GM23338 (cell line): ENCODE results near the gene PELI1. TPM values are rescaled to one million over a fixed set of nuclear protein-coding genes. Genes with fewer than 3 reads are reported as not detected.

Source experiments
- ATAC-seq: fragments of 200-7000 bp; cut with Tn5 transposase; 3 replicates; pipeline ENCODE4 v1.9.1; 2020
- DNase-seq: peaks from one replicate; pipeline ENCODE4 v3.0.0-alpha.2; 2015; ENCODE audit warnings: low spot score
- H2AFZ ChIP-seq: fragments of 200-600 bp; sonication (generic); 2 replicates; pipeline ENCODE4 v1.8.0; 2016; ENCODE audit warnings: antibody characterized with exemption, mild to moderate bottlenecking, moderate library complexity
- H3F3A ChIP-seq: fragments of 200-600 bp; sonication (generic); replicated peaks from 2 replicates; pipeline ENCODE4 v1.8.0; 2017; ENCODE audit warnings: antibody characterized with exemption, mixed run types, low read depth
- H3K27ac ChIP-seq: fragments of 200-600 bp; sonication (generic); 2 replicates; pipeline ENCODE4 v1.6.1; 2016; ENCODE audit warnings: low read depth
- H3K27me3 ChIP-seq: fragments of 200-600 bp; sonication (generic); 2 replicates; pipeline ENCODE4 v1.8.0; 2016; ENCODE audit warnings: mild to moderate bottlenecking, mixed run types, moderate library complexity; ENCODE audit not compliant: insufficient read depth
- H3K36me3 ChIP-seq: fragments of 200-600 bp; sonication (generic); 2 replicates; pipeline ENCODE4 v1.8.0; 2016; ENCODE audit warnings: mild to moderate bottlenecking; ENCODE audit not compliant: insufficient read depth
- H3K4me1 ChIP-seq: fragments of 200-600 bp; sonication (generic); 2 replicates; pipeline ENCODE4 v1.8.0; 2016; ENCODE audit warnings: mild to moderate bottlenecking, moderate library complexity; ENCODE audit not compliant: insufficient read depth
- H3K4me2 ChIP-seq: fragments of 200-600 bp; sonication (generic); 2 replicates; pipeline ENCODE4 v1.7.1; 2017; ENCODE audit warnings: mixed run types
- H3K4me3 ChIP-seq: fragments of 200-600 bp; sonication (generic); 2 replicates; pipeline ENCODE4 v1.6.1; 2016; ENCODE audit warnings: mixed run types
- H3K79me2 ChIP-seq: fragments of 200-600 bp; sonication (generic); replicated peaks from 2 replicates; pipeline ENCODE4 v1.8.0; 2017; ENCODE audit warnings: mild to moderate bottlenecking; ENCODE audit not compliant: insufficient read depth
- H3K9me2 ChIP-seq: fragments of 200-600 bp; sonication (generic); 2 replicates; pipeline ENCODE4 v1.8.0; 2017; ENCODE audit not compliant: insufficient read depth
- H4K20me1 ChIP-seq: fragments of 200-600 bp; sonication (generic); replicated peaks from 2 replicates; pipeline ENCODE4 v1.8.0; 2017; ENCODE audit warnings: mild to moderate bottlenecking; ENCODE audit not compliant: insufficient read depth
- H3K27ac Mint-ChIP-seq: 2 replicates; pipeline ENCODE4 v1.8.0; 2020; ENCODE audit warnings: inconsistent platforms, mild to moderate bottlenecking, moderate library complexity, mixed read lengths
- H3K27me3 Mint-ChIP-seq: 3 replicates; pipeline ENCODE4 v1.8.0; 2022; ENCODE audit warnings: low read depth, mild to moderate bottlenecking, moderate library complexity, mixed read lengths, inconsistent platforms; ENCODE audit not compliant: insufficient read depth, poor library complexity
- H3K36me3 Mint-ChIP-seq: 3 replicates; pipeline ENCODE4 v1.8.0; 2021; ENCODE audit warnings: low read depth, mild to moderate bottlenecking, inconsistent platforms, moderate library complexity, mixed read lengths
- H3K4me1 Mint-ChIP-seq: 3 replicates; pipeline ENCODE4 v1.8.0; 2020; ENCODE audit warnings: mild to moderate bottlenecking, inconsistent platforms, mixed read lengths
- H3K4me3 Mint-ChIP-seq: 3 replicates; pipeline ENCODE4 v1.8.0; 2021; ENCODE audit warnings: moderate library complexity, mild to moderate bottlenecking, inconsistent platforms, mixed read lengths
- H3K9me3 Mint-ChIP-seq: 3 replicates; pipeline ENCODE4 v1.8.0; 2020; ENCODE audit warnings: moderate library complexity, mild to moderate bottlenecking, inconsistent platforms, mixed read lengths
- CREB1 ChIP-seq: fragments of 250-450 bp; sonication (Bioruptor Pico); IDR thresholded peaks from 2 replicates; pipeline ENCODE4 v1.5.0; 2020; ENCODE audit warnings: low read depth, mild to moderate bottlenecking, moderate library complexity
- CTCF ChIP-seq, 2 experiments: fragments of 200-600 bp in 1 of 2; sonication (generic) in 1 of 2; conservative IDR thresholded peaks; 2 replicates each; pipeline versions ENCODE4 v1.5.1 to v1.6.1; 2016 to 2017; ENCODE audit warnings: antibody characterized with exemption in 2 of 2, low read depth in 2 of 2, mild to moderate bottlenecking in 2 of 2, moderate library complexity in 1 of 2
- EZH2 ChIP-seq: fragments of 200-600 bp; sonication (generic); IDR thresholded peaks from one replicate; pipeline ENCODE4 v1.8.0; 2017; ENCODE audit warnings: antibody characterized with exemption, mild to moderate bottlenecking, low read depth; ENCODE audit not compliant: unreplicated experiment
- EZH2phosphoT487 ChIP-seq: fragments of 200-600 bp; sonication (generic); IDR thresholded peaks from one replicate; pipeline ENCODE4 v1.8.1; 2018; ENCODE audit warnings: antibody characterized with exemption; ENCODE audit not compliant: unreplicated experiment
- JUNB ChIP-seq: IDR thresholded peaks from one replicate; pipeline ENCODE4 v1.6.1; 2016; ENCODE audit warnings: antibody characterized with exemption; ENCODE audit not compliant: unreplicated experiment
- NANOG ChIP-seq: IDR thresholded peaks from 2 replicates; pipeline ENCODE4 v1.6.1; 2016; ENCODE audit warnings: antibody characterized with exemption, borderline replicate concordance
- POLR2AphosphoS5 ChIP-seq: IDR thresholded peaks from 2 replicates; pipeline ENCODE4 v1.6.1; 2016; ENCODE audit warnings: antibody characterized with exemption, low read depth
- STAT1 ChIP-seq: IDR thresholded peaks from one replicate; pipeline ENCODE4 v1.6.1; 2016; ENCODE audit warnings: antibody characterized with exemption; ENCODE audit not compliant: unreplicated experiment
- ZNF114 ChIP-seq: fragments of 250-450 bp; sonication (Bioruptor Pico); IDR thresholded peaks from 2 replicates; pipeline ENCODE4 v1.5.0; 2020; ENCODE audit warnings: mild to moderate bottlenecking, moderate library complexity
- ZNF331 ChIP-seq: fragments of 250-450 bp; sonication (Bioruptor Pico); IDR thresholded peaks from 2 replicates; pipeline ENCODE4 v1.5.0; 2020; ENCODE audit warnings: low read depth, mild to moderate bottlenecking, moderate library complexity
- ZNF462 ChIP-seq: fragments of 250-450 bp; sonication (Bioruptor Pico); IDR thresholded peaks from 2 replicates; pipeline ENCODE4 v1.5.0; 2020; ENCODE audit warnings: mild to moderate bottlenecking, moderate library complexity
- polyA plus RNA-seq: library from polyadenylated mRNA; unstranded; fragments of >200 nt; fragmentation: Nextera tagmentation; extraction: Ambion mirVana; gene quantifications from 2 replicates; pipeline ENCODE4 v1.2.1, GENCODE V29; 2016
- total RNA-seq: library from RNA; depleted of rRNA; stranded (reverse); fragments of >200 nt; shearing (Covaris generic); gene quantifications from 2 replicates; pipeline ENCODE4 v1.2.3, GENCODE V29; 2014
- TF ChIP-seq, protein P1 (sequence below): IDR thresholded peaks from one replicate; pipeline ENCODE4 v1.6.1; 2018; ENCODE audit warnings: antibody characterized with exemption; ENCODE audit not compliant: unreplicated experiment
- TF ChIP-seq, protein P2 (sequence below): IDR thresholded peaks from 2 replicates; pipeline ENCODE4 v1.6.1; 2016; ENCODE audit warnings: antibody characterized with exemption

The PELI1 gene
- total and polyA plus RNA-seq, 2 experiments from 2014 or later = 32.4 to 61.8 TPM

GRCh38 chr2:64092502-64092901 is 51.7 kb downstream of the PELI1 start:
- no peaks in the 10 kb centered on the region for H3K4me1 ChIP-seq
- no peak overlapping the region for H3K4me2 ChIP-seq
- no peak for DNase-seq
- Mint-ChIP-seq H3K4me3 (no peak overlapping the region), H3K9me3 (no peaks in the 10 kb centered on the region), H3K4me1 (peaks cover 31% of the 10 kb centered on the region), H3K27ac (no peak overlapping the region), H3K36me3 (peaks cover 41% of the 10 kb centered on the region), H3K27me3 (peaks cover 2% of the 10 kb centered on the region)
- peaks cover 11% of the 10 kb centered on the region; the same call in 1 of the 2 replicates for H3F3A ChIP-seq
- H3K27me3 ChIP-seq = no peaks in the 10 kb centered on the region
- H3K79me2 ChIP-seq = no peaks in the 10 kb centered on the region
- no peaks in the 10 kb centered on the region; the same call in 1 of the 2 replicates for H4K20me1 ChIP-seq
- TF ChIP-seq CTCF (conservative IDR thresholded peaks at IDR 0.05; ENCODE audit: low read depth in 2 of 2) (no peak), ZNF331 (CRISPR knock-in tag) (no peak), POLR2AphosphoS5 (no peak), EZH2phosphoT487 (no peak), JUNB (no peak), CREB1 (no peak), NANOG (no peak), ZNF462 (no peak), EZH2 (no peak), ZNF114 (CRISPR knock-in tag) (no peak), STAT1 (no peak)
- TF ChIP-seq, protein P1, sequence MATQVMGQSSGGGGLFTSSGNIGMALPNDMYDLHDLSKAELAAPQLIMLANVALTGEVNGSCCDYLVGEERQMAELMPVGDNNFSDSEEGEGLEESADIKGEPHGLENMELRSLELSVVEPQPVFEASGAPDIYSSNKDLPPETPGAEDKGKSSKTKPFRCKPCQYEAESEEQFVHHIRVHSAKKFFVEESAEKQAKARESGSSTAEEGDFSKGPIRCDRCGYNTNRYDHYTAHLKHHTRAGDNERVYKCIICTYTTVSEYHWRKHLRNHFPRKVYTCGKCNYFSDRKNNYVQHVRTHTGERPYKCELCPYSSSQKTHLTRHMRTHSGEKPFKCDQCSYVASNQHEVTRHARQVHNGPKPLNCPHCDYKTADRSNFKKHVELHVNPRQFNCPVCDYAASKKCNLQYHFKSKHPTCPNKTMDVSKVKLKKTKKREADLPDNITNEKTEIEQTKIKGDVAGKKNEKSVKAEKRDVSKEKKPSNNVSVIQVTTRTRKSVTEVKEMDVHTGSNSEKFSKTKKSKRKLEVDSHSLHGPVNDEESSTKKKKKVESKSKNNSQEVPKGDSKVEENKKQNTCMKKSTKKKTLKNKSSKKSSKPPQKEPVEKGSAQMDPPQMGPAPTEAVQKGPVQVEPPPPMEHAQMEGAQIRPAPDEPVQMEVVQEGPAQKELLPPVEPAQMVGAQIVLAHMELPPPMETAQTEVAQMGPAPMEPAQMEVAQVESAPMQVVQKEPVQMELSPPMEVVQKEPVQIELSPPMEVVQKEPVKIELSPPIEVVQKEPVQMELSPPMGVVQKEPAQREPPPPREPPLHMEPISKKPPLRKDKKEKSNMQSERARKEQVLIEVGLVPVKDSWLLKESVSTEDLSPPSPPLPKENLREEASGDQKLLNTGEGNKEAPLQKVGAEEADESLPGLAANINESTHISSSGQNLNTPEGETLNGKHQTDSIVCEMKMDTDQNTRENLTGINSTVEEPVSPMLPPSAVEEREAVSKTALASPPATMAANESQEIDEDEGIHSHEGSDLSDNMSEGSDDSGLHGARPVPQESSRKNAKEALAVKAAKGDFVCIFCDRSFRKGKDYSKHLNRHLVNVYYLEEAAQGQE = no peak
- TF ChIP-seq, protein P2, sequence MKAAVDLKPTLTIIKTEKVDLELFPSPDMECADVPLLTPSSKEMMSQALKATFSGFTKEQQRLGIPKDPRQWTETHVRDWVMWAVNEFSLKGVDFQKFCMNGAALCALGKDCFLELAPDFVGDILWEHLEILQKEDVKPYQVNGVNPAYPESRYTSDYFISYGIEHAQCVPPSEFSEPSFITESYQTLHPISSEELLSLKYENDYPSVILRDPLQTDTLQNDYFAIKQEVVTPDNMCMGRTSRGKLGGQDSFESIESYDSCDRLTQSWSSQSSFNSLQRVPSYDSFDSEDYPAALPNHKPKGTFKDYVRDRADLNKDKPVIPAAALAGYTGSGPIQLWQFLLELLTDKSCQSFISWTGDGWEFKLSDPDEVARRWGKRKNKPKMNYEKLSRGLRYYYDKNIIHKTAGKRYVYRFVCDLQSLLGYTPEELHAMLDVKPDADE = no peak
- no peak overlapping the region for H3K4me3 ChIP-seq
- no peak for ATAC-seq
- H3K36me3 ChIP-seq = peaks cover 35% of the 10 kb centered on the region
- no peak overlapping the region for H2AFZ ChIP-seq
- H3K9me2 ChIP-seq = no peaks in the 10 kb centered on the region
- no peak overlapping the region for H3K27ac ChIP-seq
